ENCODE results near the gene PCDHGA9. TPM values are rescaled to one million over a fixed set of nuclear protein-coding genes. Genes with fewer than 3 reads are reported as not detected.

The PCDHGA9 gene
- total and polyA plus RNA-seq, 10 of the 15 experiments (the other 5 are each of a cell fraction or from before 2014, with no cell fraction given) = 0.08 to 0.63 (median 0.29) TPM; not detected in 2

GRCh38 chr5:141413540-141414069 is 11.0 kb downstream of the PCDHGA9 start:
- no TSS peak for BruUV-seq (replicated peaks)
- no peak for FAIRE-seq
- ChIA-PET SMC1A (ENCODE audit: uncharacterized antibody, unreplicated experiment) (interaction anchor here (0.7 to 7.4 kb wide), 20 partner anchors 8 to 206 kb away, joined by 3 to 67 read pairs (median 4); partner anchors contain the start of genes DIAPH1, PCDHGA11, PCDHGA12 and PCDHGB3), CTCF (interaction anchor here (0.5 to 10.9 kb wide), 46 partner anchors 8 to 209 kb away, joined by 3 to 245 read pairs (median 5); partner anchors contain the start of genes DIAPH1, PCDHB14, PCDHGA11 and PCDHGA12), RAD21 (ENCODE audit: unreplicated experiment) (interaction anchor here (0.8 to 3.3 kb wide), 21 partner anchors 8 to 203 kb away, joined by 3 to 42 read pairs (median 5); partner anchors contain the start of genes PCDHGA1, PCDHGA11, PCDHGA12 and PCDHGA4), POLR2A (interaction anchor here (1.0 kb wide), 1 partner anchor 142 kb away, joined by 3 read pairs; no protein-coding TSS in a partner anchor)
- intact Hi-C loops (cut with micrococcal nuclease; ENCODE audit: unreplicated experiment) = loop anchor here (2.0 kb wide), 1 partner anchor 93 kb away; the partner anchor contains the start of gene TAF7
- TF ChIP-seq ATF2 (IDR thresholded peaks at IDR 0.05; ENCODE audit: low read length) (no peak), GABPA (IDR thresholded peaks at IDR 0.05; ENCODE audit: low read depth) (peak; percentile 51; the same call in 1 of the 2 replicates), IKZF2 (IDR thresholded peaks at IDR 0.05) (0 out of 4 replicates have a peak, but pooled peaks of 1 of the 2 experiments have one; percentile 6)
- Histone ChIP-seq H3K4me1 (ENCODE audit: control insufficient read depth, insufficient read depth, low read length) (no peaks in the 10 kb centered on the region; the same call in 1 of the 2 replicates), H3K27ac (ENCODE audit: control insufficient read depth, insufficient read depth) (no peak overlapping the region), H3K36me3 (ENCODE audit: control insufficient read depth in 2 of 2, insufficient read depth in 2 of 2, low read length in 1 of 2) (no peaks in the 10 kb centered on the region), H3K79me2 (ENCODE audit: control insufficient read depth, insufficient read depth, low read length) (no peaks in the 10 kb centered on the region), H3K9ac (ENCODE audit: control insufficient read depth, insufficient read depth, low read length) (peak overlapping the region; percentile 67), H2AFZ (ENCODE audit: control insufficient read depth, low read depth, low read length) (peak overlapping the region; percentile 93), H3K4me3 (peak overlapping the region; percentile 76), H3K9me3 (replicated peaks; ENCODE audit: control insufficient read depth, insufficient read depth, low read length) (peaks cover 10% of the 10 kb centered on the region; the same call in 2 of the 3 replicates), H3K27me3 (replicated peaks in 1 of 2; ENCODE audit: control insufficient read depth in 2 of 2, insufficient read depth in 2 of 2, low read length in 1 of 2) (peaks cover 0 to 1% of the 10 kb centered on the region in 2 experiments; a peak in 1 of 4 replicates), H3K4me2 (ENCODE audit: control insufficient read depth, insufficient read depth) (peak overlapping the region; percentile 93), H4K20me1 (ENCODE audit: control insufficient read depth, insufficient read depth) (no peaks in the 10 kb centered on the region)
- in situ Hi-C loops (cut with MboI) = no loop called here
- ATAC-seq = no peak
- 32% methylated on average over 25 of the region's 25 CpGs for WGBS (ENCODE audit: insufficient coverage, insufficient replicate concordance, low lambda C conversion rate, missing lambda C conversion rate)
- no peak for DNase-seq (ENCODE audit: low read depth, low spot score)

All from GM12878 (cell line).